PFSK-1 (cell line): Measurements from ENCODE around the gene TMEM132D.

ENCODE experiments used
- FOXP2 ChIP-seq: optimal IDR thresholded peaks from 2 replicates; pipeline ENCODE3; 2011; ENCODE audit warnings: borderline replicate concordance, control low read depth, inconsistent platforms; ENCODE audit not compliant: insufficient read depth; ENCODE audit errors: extremely low read length, extremely low read depth
- POLR2AphosphoS5 ChIP-seq: IDR thresholded peaks from 2 replicates; pipeline ENCODE4 v1.6.1; 2012; ENCODE audit warnings: low read depth, mild to moderate bottlenecking, control low read depth, low read length, moderate library complexity
- TAF1 ChIP-seq: IDR thresholded peaks from 2 replicates; pipeline ENCODE4 v1.6.1; 2012; ENCODE audit warnings: low read length, control low read depth, borderline replicate concordance; ENCODE audit not compliant: insufficient read depth
- TF ChIP-seq, protein P1 (sequence below), 2 experiments: IDR thresholded peaks; 2 replicates each; pipeline versions ENCODE4 v1.6.1 to v1.8.0; 2011 to 2012; ENCODE audit warnings: low read depth in 2 of 2, low read length in 2 of 2, control low read depth in 1 of 2, inconsistent platforms in 1 of 2, mild to moderate bottlenecking in 1 of 2, moderate library complexity in 1 of 2; ENCODE audit not compliant: insufficient read depth in 1 of 2

DNA sequence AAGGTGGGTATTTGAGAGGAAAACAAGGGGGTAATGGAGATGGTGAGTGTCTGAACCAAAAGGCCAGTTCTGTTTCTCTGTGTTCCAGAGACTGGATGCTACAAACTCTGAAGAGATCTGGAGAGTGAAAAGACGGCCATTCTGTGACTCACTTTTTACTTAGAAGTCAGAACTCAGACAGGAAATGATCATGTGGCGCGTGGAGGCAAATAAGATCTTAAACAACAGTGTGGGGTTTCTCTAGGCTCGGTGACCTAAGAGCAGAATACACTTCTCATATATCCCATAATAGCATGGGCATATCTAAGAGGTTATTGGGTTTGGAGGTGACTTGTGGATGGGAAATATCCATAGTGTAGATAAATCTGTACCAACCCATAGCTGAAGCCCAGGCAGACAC lies 463.5 kb downstream of the TMEM132D start:
- TF ChIP-seq FOXP2 = no peak
- no peak for TF ChIP-seq TAF1
- TF ChIP-seq, protein P1, sequence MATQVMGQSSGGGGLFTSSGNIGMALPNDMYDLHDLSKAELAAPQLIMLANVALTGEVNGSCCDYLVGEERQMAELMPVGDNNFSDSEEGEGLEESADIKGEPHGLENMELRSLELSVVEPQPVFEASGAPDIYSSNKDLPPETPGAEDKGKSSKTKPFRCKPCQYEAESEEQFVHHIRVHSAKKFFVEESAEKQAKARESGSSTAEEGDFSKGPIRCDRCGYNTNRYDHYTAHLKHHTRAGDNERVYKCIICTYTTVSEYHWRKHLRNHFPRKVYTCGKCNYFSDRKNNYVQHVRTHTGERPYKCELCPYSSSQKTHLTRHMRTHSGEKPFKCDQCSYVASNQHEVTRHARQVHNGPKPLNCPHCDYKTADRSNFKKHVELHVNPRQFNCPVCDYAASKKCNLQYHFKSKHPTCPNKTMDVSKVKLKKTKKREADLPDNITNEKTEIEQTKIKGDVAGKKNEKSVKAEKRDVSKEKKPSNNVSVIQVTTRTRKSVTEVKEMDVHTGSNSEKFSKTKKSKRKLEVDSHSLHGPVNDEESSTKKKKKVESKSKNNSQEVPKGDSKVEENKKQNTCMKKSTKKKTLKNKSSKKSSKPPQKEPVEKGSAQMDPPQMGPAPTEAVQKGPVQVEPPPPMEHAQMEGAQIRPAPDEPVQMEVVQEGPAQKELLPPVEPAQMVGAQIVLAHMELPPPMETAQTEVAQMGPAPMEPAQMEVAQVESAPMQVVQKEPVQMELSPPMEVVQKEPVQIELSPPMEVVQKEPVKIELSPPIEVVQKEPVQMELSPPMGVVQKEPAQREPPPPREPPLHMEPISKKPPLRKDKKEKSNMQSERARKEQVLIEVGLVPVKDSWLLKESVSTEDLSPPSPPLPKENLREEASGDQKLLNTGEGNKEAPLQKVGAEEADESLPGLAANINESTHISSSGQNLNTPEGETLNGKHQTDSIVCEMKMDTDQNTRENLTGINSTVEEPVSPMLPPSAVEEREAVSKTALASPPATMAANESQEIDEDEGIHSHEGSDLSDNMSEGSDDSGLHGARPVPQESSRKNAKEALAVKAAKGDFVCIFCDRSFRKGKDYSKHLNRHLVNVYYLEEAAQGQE (IDR thresholded peaks at IDR 0.05; ENCODE audit: insufficient read depth in 1 of 2, low read depth in 2 of 2, low read length in 2 of 2) = no peak
- TF ChIP-seq POLR2AphosphoS5 = no peak
